CD8-positive, alpha-beta memory T cell (primary cell): ENCODE results near the gene INPP1. TPM values are rescaled to one million over a fixed set of nuclear protein-coding genes. Genes with fewer than 3 reads are reported as not detected.
A peak's percentile ranks its signal among the peaks of the same experiment; 100 is the strongest.

Experiments
- CTCF ChIA-PET: fragments of 350-600 bp; sonication (Branson Sonifier 250); formaldehyde crosslinking; loops from one replicate; lab custom pipeline; 2021; ENCODE audit warnings: antibody characterized with exemption; lab: Charles Lee
- POLR2A ChIA-PET: fragments of 350-600 bp; sonication (Branson Sonifier 250); formaldehyde crosslinking; loops from one replicate; lab custom pipeline; 2021; ENCODE audit warnings: antibody characterized with exemption; lab: Charles Lee
- DNase-seq, 5 donors: peaks; one replicate each; pipeline versions ENCODE4 v3.0.0 to v3.0.0-alpha.2; 2020 to 2022; ENCODE audit warnings: mixed read lengths in 1 of 5
- H3K27ac ChIP-seq: one replicate; pipeline ENCODE4 v1.7.0; 2013; ENCODE audit warnings: low read depth, mild to moderate bottlenecking, low read length, moderate library complexity
- H3K27me3 ChIP-seq: 2 replicates; pipeline ENCODE4 v1.7.0; 2013; ENCODE audit warnings: low read length, mild to moderate bottlenecking; ENCODE audit not compliant: insufficient read depth, poor library complexity, severe bottlenecking
- H3K36me3 ChIP-seq: 2 replicates; pipeline ENCODE4 v1.7.0; 2013; ENCODE audit warnings: mild to moderate bottlenecking, low read length, moderate library complexity; ENCODE audit not compliant: insufficient read depth
- H3K4me1 ChIP-seq: 2 replicates; pipeline ENCODE4 v1.7.0; 2013; ENCODE audit warnings: mild to moderate bottlenecking, low read length, moderate library complexity; ENCODE audit not compliant: insufficient read depth
- H3K4me3 ChIP-seq: 2 replicates; pipeline ENCODE4 v1.7.0; 2013; ENCODE audit warnings: mild to moderate bottlenecking, low read length
- H3K9me3 ChIP-seq: 2 replicates; pipeline ENCODE4 v1.7.0; 2013; ENCODE audit warnings: mild to moderate bottlenecking, low read length
- H3K27ac Mint-ChIP-seq, 8 donors: one replicate each; pipeline ENCODE4 v1.8.0; 2020 to 2021; ENCODE audit warnings: mixed read lengths in 8 of 8, mild to moderate bottlenecking in 6 of 8, inconsistent platforms in 3 of 8, moderate library complexity in 3 of 8
- H3K27me3 Mint-ChIP-seq, 2 donors: one replicate each; pipeline ENCODE4 v1.8.0; 2020 to 2021; ENCODE audit warnings: mixed read lengths in 2 of 2, mild to moderate bottlenecking in 1 of 2, moderate library complexity in 1 of 2
- H3K36me3 Mint-ChIP-seq, 3 donors: one replicate each; pipeline ENCODE4 v1.8.0; 2020 to 2021; ENCODE audit warnings: mixed read lengths in 3 of 3, inconsistent platforms in 1 of 3, mild to moderate bottlenecking in 1 of 3
- H3K4me1 Mint-ChIP-seq, 3 donors: one replicate each; pipeline ENCODE4 v1.8.0; 2020 to 2021; ENCODE audit warnings: mixed read lengths in 3 of 3, inconsistent platforms in 1 of 3, mild to moderate bottlenecking in 1 of 3
- H3K4me3 Mint-ChIP-seq, 7 donors: one replicate each; pipeline ENCODE4 v1.8.0; 2020 to 2021; ENCODE audit warnings: mixed read lengths in 7 of 7, mild to moderate bottlenecking in 6 of 7, moderate library complexity in 4 of 7, inconsistent platforms in 2 of 7
- H3K9me3 Mint-ChIP-seq, 5 donors: one replicate each; pipeline ENCODE4 v1.8.0; 2020 to 2022; ENCODE audit warnings: mixed read lengths in 5 of 5, mild to moderate bottlenecking in 3 of 5, moderate library complexity in 2 of 5, inconsistent platforms in 1 of 5
- polyA plus RNA-seq: library from polyadenylated mRNA; unstranded; fragments of 300-500 nt; fragmentation: Illumina TruSeq; gene quantifications from one replicate; pipeline ENCODE4 v1.2.3, GENCODE V29; 2021
- total RNA-seq, 2 experiments: library from RNA; stranded (reverse); gene quantifications; one replicate each; pipeline ENCODE4 v1.2.3, GENCODE V29; 2021

INPP1 gene
- total and polyA plus RNA-seq, 3 experiments from 2014 or later = 5.5 to 15.9 (median 13.4) TPM

GRCh38 chr2:190405995-190406394, 62.6 kb downstream of the INPP1 start:
- POLR2A ChIA-PET = interaction anchor here (0.6 kb wide), 1 partner anchor 10 kb away, joined by 3 read pairs; no protein-coding TSS in a partner anchor

GRCh38 chr2:190406805-190407204, 63.4 kb downstream of the INPP1 start:
- CTCF ChIA-PET = interaction anchor here (1.0 to 1.1 kb wide), 2 partner anchors 9 to 46 kb away, joined by 3 to 5 read pairs; no protein-coding TSS in a partner anchor

More at GRCh38 chr2:190405995-190406394, 62.6 kb downstream of the INPP1 start:
- H3K27me3 ChIP-seq = no peaks in the 10 kb centered on the region
- Mint-ChIP-seq H3K9me3 (no peaks in the 10 kb centered on the region), H3K36me3 (peaks cover 0 to 13% (median 0%) of the 10 kb centered on the region in 3 donors), H3K4me1 (peaks cover 18 to 25% (median 19%) of the 10 kb centered on the region in 3 donors), H3K4me3 (no peak overlapping the region), H3K27me3 (peaks cover 0 to 5% of the 10 kb centered on the region in 2 donors), H3K27ac (no peak overlapping the region)
- H3K27ac ChIP-seq = no peak overlapping the region
- H3K9me3 ChIP-seq = no peaks in the 10 kb centered on the region
- H3K4me1 ChIP-seq = peaks cover 31% of the 10 kb centered on the region
- CTCF ChIA-PET = no interaction called here
- no peak for DNase-seq
- no peaks in the 10 kb centered on the region for H3K36me3 ChIP-seq
- no peak overlapping the region for H3K4me3 ChIP-seq

GRCh38 chr2:190407246-190407661, 63.9 kb downstream of the INPP1 start:
- H3K9me3 ChIP-seq = no peaks in the 10 kb centered on the region
- peak overlapping the region; percentile 67 for H3K4me3 ChIP-seq
- Mint-ChIP-seq H3K36me3 (peaks cover 0 to 14% (median 0%) of the 10 kb centered on the region in 3 donors), H3K27ac (no peak overlapping the region), H3K9me3 (no peaks in the 10 kb centered on the region), H3K4me3 (peak overlapping the region in 6 of 7 donors; percentile 92 to 99 (median 94)), H3K27me3 (peaks cover 0 to 5% of the 10 kb centered on the region in 2 donors), H3K4me1 (peaks cover 29 to 35% (median 32%) of the 10 kb centered on the region in 3 donors)
- peak overlapping the region; percentile 97 for H3K27ac ChIP-seq
- ChIA-PET POLR2A (interaction anchor here (0.6 to 1.9 kb wide), 14 partner anchors 9 to 966 kb away, joined by 3 to 31 read pairs (median 4); partner anchors contain the start of genes GLS, NAB1, NEMP2 and ORMDL1), CTCF (interaction anchor here (1.0 to 1.1 kb wide), 2 partner anchors 9 to 47 kb away, joined by 3 to 5 read pairs; no protein-coding TSS in a partner anchor)
- peak in 3 of 5 donors; percentile 30 to 90 (median 35) for DNase-seq
- peaks cover 42% of the 10 kb centered on the region for H3K4me1 ChIP-seq
- H3K36me3 ChIP-seq = no peaks in the 10 kb centered on the region
- no peaks in the 10 kb centered on the region for H3K27me3 ChIP-seq

More at GRCh38 chr2:190406805-190407204, 63.4 kb downstream of the INPP1 start:
- H3K27ac Mint-ChIP-seq = no peak overlapping the region
- peaks cover 0 to 14% (median 0%) of the 10 kb centered on the region in 3 donors for H3K36me3 Mint-ChIP-seq
- H3K4me3 ChIP-seq = no peak overlapping the region
- peak overlapping the region in 4 of 7 donors; percentile 92 to 98 (median 94) for H3K4me3 Mint-ChIP-seq
- no peaks in the 10 kb centered on the region for H3K9me3 Mint-ChIP-seq
- H3K36me3 ChIP-seq = no peaks in the 10 kb centered on the region
- H3K27ac ChIP-seq = peak overlapping the region; percentile 97
- peaks cover 25 to 31% (median 27%) of the 10 kb centered on the region in 3 donors for H3K4me1 Mint-ChIP-seq
- DNase-seq = no peak
- POLR2A ChIA-PET = interaction anchor here (0.6 to 1.9 kb wide), 14 partner anchors 9 to 965 kb away, joined by 3 to 31 read pairs (median 4); partner anchors contain the start of genes GLS, NAB1, NEMP2 and ORMDL1
- peaks cover 39% of the 10 kb centered on the region for H3K4me1 ChIP-seq
- no peaks in the 10 kb centered on the region for H3K9me3 ChIP-seq
- H3K27me3 ChIP-seq = no peaks in the 10 kb centered on the region
- H3K27me3 Mint-ChIP-seq = peaks cover 0 to 5% of the 10 kb centered on the region in 2 donors

GRCh38 chr2:190407662-190408537, 64.5 kb downstream of the INPP1 start, which contains the start of gene MFSD6:
MFSD6 (plus strand) TSS chr2:190408355; CDS start chr2:190436030, 27,675 bp downstream.
- H3K9me3 ChIP-seq = no peaks in the 10 kb centered on the region
- no peaks in the 10 kb centered on the region for H3K27me3 ChIP-seq
- H3K4me1 ChIP-seq = peaks cover 48% of the 10 kb centered on the region
- peak; percentile 42 to 92 (median 85) for DNase-seq
- Mint-ChIP-seq H3K9me3 (no peaks in the 10 kb centered on the region), H3K4me1 (peaks cover 36 to 41% (median 38%) of the 10 kb centered on the region in 3 donors), H3K36me3 (peaks cover 0 to 14% (median 0%) of the 10 kb centered on the region in 3 donors), H3K27ac (peak within 1 kb of the TSS; percentile 97 to 99 (median 98)), H3K27me3 (peaks cover 0 to 5% of the 10 kb centered on the region in 2 donors), H3K4me3 (peak within 1 kb of the TSS; percentile 90 to 99 (median 94))
- ChIA-PET CTCF (interaction anchor here (1.1 to 1.4 kb wide), 2 partner anchors 47 to 240 kb away, joined by 3 read pairs; no protein-coding TSS in a partner anchor), POLR2A (interaction anchor here (0.5 to 1.9 kb wide), 12 partner anchors 8 to 624 kb away, joined by 3 to 31 read pairs (median 5); partner anchors contain the start of genes GLS, NAB1, NEMP2 and ORMDL1)
- H3K36me3 ChIP-seq = no peaks in the 10 kb centered on the region
- H3K27ac ChIP-seq = peak within 1 kb of the TSS; percentile 97
- peak within 1 kb of the TSS; percentile 67 for H3K4me3 ChIP-seq

DNA sequence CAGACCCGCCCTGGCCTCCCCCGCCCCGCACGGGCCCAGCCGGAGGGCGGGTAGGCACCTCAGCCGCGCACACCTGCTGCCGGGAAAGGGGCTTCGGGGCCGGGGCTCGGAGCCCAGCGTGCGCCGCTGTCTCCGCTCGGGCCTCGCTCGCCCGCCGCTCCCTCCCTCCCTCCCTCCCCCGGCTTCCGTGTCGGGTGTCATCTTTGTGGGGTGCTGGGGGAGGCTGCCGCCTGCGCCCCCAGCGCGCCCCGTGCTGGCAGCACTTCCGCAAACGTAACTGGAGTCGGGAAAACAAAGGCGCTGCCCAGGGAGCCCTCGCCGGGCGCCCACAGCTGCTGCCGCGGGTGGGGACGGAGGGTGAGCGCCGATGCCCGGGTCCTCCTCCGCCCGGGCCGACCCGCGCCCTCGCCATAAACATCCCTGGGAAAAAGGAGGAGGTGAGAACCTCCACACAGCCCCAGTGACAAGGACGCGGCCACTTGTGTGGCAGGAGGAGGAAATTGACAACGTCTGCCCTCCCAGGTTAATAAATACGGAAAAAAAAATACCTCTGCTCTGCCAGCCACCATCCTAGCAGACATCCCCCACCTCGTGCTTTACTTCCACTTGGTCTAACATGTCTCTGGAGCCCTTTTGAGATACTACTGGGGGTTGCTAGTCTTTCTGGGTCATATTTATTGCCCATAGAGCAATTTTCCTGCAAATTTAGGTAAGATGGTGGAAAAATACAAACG, 65.3 kb downstream of the INPP1 start:
- Mint-ChIP-seq H3K9me3 (no peaks in the 10 kb centered on the region), H3K27ac (peak overlapping the region; percentile 97 to 99 (median 98)), H3K4me1 (peaks cover 44 to 49% (median 46%) of the 10 kb centered on the region in 3 donors), H3K36me3 (peaks cover 0 to 14% (median 0%) of the 10 kb centered on the region in 3 donors), H3K4me3 (peak overlapping the region; percentile 88 to 95 (median 93)), H3K27me3 (peaks cover 0 to 5% of the 10 kb centered on the region in 2 donors)
- H3K9me3 ChIP-seq = no peaks in the 10 kb centered on the region
- H3K27ac ChIP-seq = peak overlapping the region; percentile 97
- CTCF ChIA-PET = interaction anchor here (1.4 kb wide), 1 partner anchor 239 kb away, joined by 3 read pairs; no protein-coding TSS in a partner anchor
- POLR2A ChIA-PET = interaction anchor here (0.5 to 1.5 kb wide), 3 partner anchors 125 to 263 kb away, joined by 4 to 10 read pairs (median 5); partner anchors contain the start of gene NEMP2
- H3K36me3 ChIP-seq = no peaks in the 10 kb centered on the region
- peak overlapping the region; percentile 61 for H3K4me3 ChIP-seq
- peaks cover 56% of the 10 kb centered on the region for H3K4me1 ChIP-seq
- no peaks in the 10 kb centered on the region for H3K27me3 ChIP-seq
- DNase-seq = peak; percentile 71 to 91 (median 85)

DNA sequence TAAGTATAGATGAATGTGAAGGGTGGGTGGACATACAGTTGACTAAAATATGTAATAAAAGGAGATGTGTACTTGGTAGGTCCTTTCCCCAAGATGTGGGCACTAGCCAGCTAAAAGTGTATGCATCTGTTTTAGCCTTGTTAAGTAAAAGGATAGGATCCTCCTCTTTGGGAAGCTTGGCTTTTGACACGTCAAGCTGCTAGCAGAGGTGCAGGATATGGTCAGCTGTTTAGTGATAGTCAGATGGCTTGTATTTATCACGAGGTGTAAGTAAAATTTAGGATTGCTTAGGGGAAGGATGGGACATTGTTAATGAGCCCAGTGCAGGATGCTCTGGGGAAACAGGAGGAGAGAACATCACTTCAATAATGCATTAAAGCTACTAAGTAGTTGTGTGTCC, 66.2 kb downstream of the INPP1 start:
- H3K4me1 Mint-ChIP-seq = peaks cover 51 to 53% (median 53%) of the 10 kb centered on the region in 3 donors
- Histone ChIP-seq H3K27ac (peak overlapping the region; percentile 97), H3K4me1 (peaks cover 63% of the 10 kb centered on the region), H3K27me3 (no peaks in the 10 kb centered on the region), H3K4me3 (peak overlapping the region; percentile 61), H3K36me3 (no peaks in the 10 kb centered on the region), H3K9me3 (no peaks in the 10 kb centered on the region)
- peaks cover 0 to 14% (median 0%) of the 10 kb centered on the region in 3 donors for H3K36me3 Mint-ChIP-seq
- CTCF ChIA-PET = no interaction called here
- no peaks in the 10 kb centered on the region for H3K9me3 Mint-ChIP-seq
- peaks cover 0 to 5% of the 10 kb centered on the region in 2 donors for H3K27me3 Mint-ChIP-seq
- H3K4me3 Mint-ChIP-seq = peak overlapping the region; percentile 88 to 95 (median 93)
- peak overlapping the region; percentile 97 to 99 (median 98) for H3K27ac Mint-ChIP-seq
- POLR2A ChIA-PET = interaction anchor here (0.7 to 1.5 kb wide), 3 partner anchors 124 to 126 kb away, joined by 3 to 10 read pairs (median 4); partner anchors contain the start of gene NEMP2
- no peak for DNase-seq

DNA sequence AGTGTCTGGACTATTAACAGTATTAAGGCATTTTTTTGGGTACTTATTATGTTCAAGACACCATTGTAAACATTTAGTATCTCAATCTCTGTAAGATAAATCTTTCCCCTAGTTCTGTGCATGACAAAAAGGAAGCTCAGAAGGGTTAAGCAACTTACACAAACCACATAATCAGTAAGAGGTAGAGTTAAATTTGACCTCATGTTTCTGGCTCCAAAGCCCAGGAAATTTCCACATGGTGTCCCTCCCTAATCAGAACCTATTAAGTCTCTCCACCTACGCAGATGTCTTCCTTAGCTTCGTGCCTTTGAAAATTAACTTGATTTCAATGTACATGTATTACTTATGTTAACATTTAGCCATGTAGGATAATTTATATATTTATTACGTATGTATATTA, 66.8 kb downstream of the INPP1 start:
- Histone ChIP-seq H3K4me1 (peaks cover 67% of the 10 kb centered on the region), H3K36me3 (no peaks in the 10 kb centered on the region), H3K27ac (no peak overlapping the region), H3K4me3 (peak overlapping the region; percentile 61), H3K9me3 (no peaks in the 10 kb centered on the region), H3K27me3 (no peaks in the 10 kb centered on the region)
- Mint-ChIP-seq H3K9me3 (no peaks in the 10 kb centered on the region), H3K4me1 (peaks cover 56 to 57% (median 56%) of the 10 kb centered on the region in 3 donors), H3K4me3 (peak overlapping the region; percentile 88 to 95 (median 93)), H3K27ac (peak overlapping the region; percentile 22 to 99 (median 98)), H3K27me3 (peaks cover 0 to 5% of the 10 kb centered on the region in 2 donors), H3K36me3 (peaks cover 0 to 14% (median 0%) of the 10 kb centered on the region in 3 donors)
- ChIA-PET CTCF (no interaction called here), POLR2A (interaction anchor here (0.5 to 1.5 kb wide), 3 partner anchors 9 to 126 kb away, joined by 3 to 4 read pairs (median 4); no protein-coding TSS in a partner anchor)
- DNase-seq = no peak
